HCT116 (cell line): ENCODE data around the gene ACTR8. TPM values are rescaled to one million over a fixed set of nuclear protein-coding genes. Genes with fewer than 3 reads are reported as not detected.

Source experiments
- ATAC-seq: fragments of 200-7000 bp; cut with Tn5 transposase; 2 replicates; pipeline ENCODE4 v1.9.1; 2020; ENCODE audit warnings: mild to moderate bottlenecking, moderate library complexity
- BruUV-seq: library from RNA; stranded (reverse); fragments of 400-500 nt; replicated peaks from 2 replicates; lab custom pipeline; 2021; lab: Mats Ljungman, UMichigan
- CTCF ChIA-PET: fragments of 300-600 bp; sonication (Branson Sonifier 250); formaldehyde crosslinking; loops from one replicate; lab custom pipeline; 2021; ENCODE audit warnings: antibody characterized with exemption; lab: Charles Lee
- POLR2A ChIA-PET: fragments of 300-600, 350-600 bp; sonication (Branson Sonifier 250); formaldehyde crosslinking; loops from one replicate; lab custom pipeline; 2021; ENCODE audit warnings: antibody characterized with exemption; lab: Charles Lee
- RAD21 ChIA-PET, 2 experiments: fragments of 300-600 bp; sonication (Branson Sonifier 250); formaldehyde crosslinking; loops; one replicate each; lab custom pipeline; 2023; ENCODE audit warnings: low total read pairs in 2 of 2; ENCODE audit not compliant: uncharacterized antibody in 2 of 2, unreplicated experiment in 2 of 2, low non-redundant PET in 1 of 2; lab: Charles Lee
- DNase-seq: peaks from one replicate; pipeline ENCODE4 v3.0.0-alpha.2; 2010; ENCODE audit warnings: low read depth, low spot score
- H2AFZ ChIP-seq: fragments of 200-600 bp; shearing (Covaris generic), sonication (generic); 2 replicates; pipeline ENCODE4 v1.6.1; 2017; ENCODE audit warnings: low read depth, mixed run types, mixed read lengths, antibody characterized with exemption, low read length; ENCODE audit not compliant: poor library complexity, severe bottlenecking
- H3K27ac ChIP-seq: 2 replicates; pipeline ENCODE4 v1.5.1; 2012; ENCODE audit warnings: low read depth, low read length
- H3K27me3 ChIP-seq: fragments of 200-600 bp; sonication (generic); 2 replicates; pipeline ENCODE4 v1.6.1; 2016; ENCODE audit warnings: mixed run types, low read length, mixed read lengths; ENCODE audit not compliant: insufficient read depth
- H3K36me3 ChIP-seq, 2 experiments: fragments of 200-500 bp in 1 of 2; fragments of 200-600 bp in 1 of 2; sonication (Bioruptor generic) in 1 of 2; sonication (generic) in 1 of 2; 2 replicates each; pipeline versions ENCODE4 v1.5.1 to v1.6.1; 2014 to 2016; ENCODE audit warnings: low read length in 2 of 2, inconsistent platforms in 1 of 2, mixed read lengths in 1 of 2, mixed run types in 1 of 2; ENCODE audit not compliant: insufficient read depth in 2 of 2, control insufficient read depth in 1 of 2
- H3K4me1 ChIP-seq, 2 experiments: fragments of 200-600 bp in 1 of 2; sonication (generic) in 1 of 2; 2 replicates each; pipeline versions ENCODE4 v1.5.1 to v1.6.1; 2012 to 2017; ENCODE audit warnings: low read length in 2 of 2, inconsistent platforms in 1 of 2, mild to moderate bottlenecking in 1 of 2, mixed read lengths in 1 of 2, mixed run types in 1 of 2, moderate library complexity in 1 of 2; ENCODE audit not compliant: insufficient read depth in 2 of 2, control insufficient read depth in 1 of 2
- H3K4me2 ChIP-seq: fragments of 200-600 bp; sonication (generic); 2 replicates; pipeline ENCODE4 v1.6.1; 2017; ENCODE audit warnings: mixed run types, low read length, mixed read lengths
- H3K4me3 ChIP-seq, 2 experiments: fragments of 200-600 bp in 1 of 2; sonication (generic) in 1 of 2; replicated peaks in 1 of 2; 2 replicates each; pipeline ENCODE4 v1.5.1; 2011 to 2016; ENCODE audit warnings: low read length in 2 of 2, control low read depth in 1 of 2, low read depth in 1 of 2, mild to moderate bottlenecking in 1 of 2, mixed read lengths in 1 of 2, mixed run types in 1 of 2
- H3K79me2 ChIP-seq: fragments of 200-600 bp; sonication (generic); 2 replicates; pipeline ENCODE4 v1.6.1; 2017; ENCODE audit warnings: mild to moderate bottlenecking, mixed run types, low read length, moderate library complexity, mixed read lengths; ENCODE audit not compliant: insufficient read depth
- H3K9ac ChIP-seq: fragments of 200-600 bp; sonication (generic); 2 replicates; pipeline ENCODE4 v1.6.1; 2016; ENCODE audit warnings: low read length, mixed read lengths
- H3K9me2 ChIP-seq: fragments of 200-600 bp; sonication (generic), shearing (Covaris generic); 2 replicates; pipeline ENCODE4 v1.6.1; 2017; ENCODE audit warnings: mixed run types, mild to moderate bottlenecking, moderate library complexity; ENCODE audit not compliant: insufficient read depth
- H3K9me3 ChIP-seq, 2 experiments: fragments of 200-500 bp in 1 of 2; fragments of 200-600 bp in 1 of 2; sonication (Bioruptor generic) in 1 of 2; sonication (generic) in 1 of 2; 2 replicates each; pipeline ENCODE4 v1.6.1; 2014 to 2017; ENCODE audit warnings: low read length in 2 of 2, mixed read lengths in 2 of 2, inconsistent platforms in 1 of 2, low read depth in 1 of 2, mild to moderate bottlenecking in 1 of 2, mixed run types in 1 of 2, moderate library complexity in 1 of 2; ENCODE audit not compliant: control insufficient read depth in 1 of 2, insufficient read depth in 1 of 2
- H4K20me1 ChIP-seq: fragments of 200-600 bp; sonication (generic), shearing (Covaris generic); 2 replicates; pipeline ENCODE4 v1.6.1; 2017; ENCODE audit warnings: mixed run types, mild to moderate bottlenecking, moderate library complexity; ENCODE audit not compliant: insufficient read depth
- CBX3 ChIP-seq: IDR thresholded peaks from 2 replicates; pipeline ENCODE4 v1.6.1; 2012; ENCODE audit warnings: low read depth
- EGR1 ChIP-seq: IDR thresholded peaks from 2 replicates; pipeline ENCODE4 v1.6.1; 2012; ENCODE audit warnings: low read depth
- ELF1 ChIP-seq: IDR thresholded peaks from 2 replicates; pipeline ENCODE4 v1.6.1; 2012; ENCODE audit warnings: low read depth, borderline replicate concordance
- EZH2 ChIP-seq: fragments of 200-600 bp; sonication (generic); IDR thresholded peaks from 2 replicates; pipeline ENCODE4 v1.6.1; 2017; ENCODE audit warnings: antibody characterized with exemption, mixed run types
- FOSL1 ChIP-seq: IDR thresholded peaks from 2 replicates; pipeline ENCODE4 v1.6.1; 2012; ENCODE audit warnings: low read depth
- MAX ChIP-seq: IDR thresholded peaks from 2 replicates; pipeline ENCODE4 v1.6.1; 2012
- SIN3A ChIP-seq: IDR thresholded peaks from 2 replicates; pipeline ENCODE4 v1.6.1; 2012; ENCODE audit warnings: low read depth
- SRF ChIP-seq: IDR thresholded peaks from 2 replicates; pipeline ENCODE4 v1.6.1; 2012; ENCODE audit warnings: low read depth
- TCF7L2 ChIP-seq: IDR thresholded peaks from 2 replicates; pipeline ENCODE4 v1.7.0; 2011; ENCODE audit warnings: borderline replicate concordance, inconsistent platforms; ENCODE audit not compliant: insufficient read depth, insufficient read length; ENCODE audit errors: extremely low read depth
- YY1 ChIP-seq: IDR thresholded peaks from 2 replicates; pipeline ENCODE4 v1.6.1; 2011; ENCODE audit warnings: low read length, low read depth, moderate library complexity, mild to moderate bottlenecking; ENCODE audit not compliant: insufficient replicate concordance; ENCODE audit errors: extremely low read depth
- ZFX ChIP-seq: fragments of 450-650 bp; IDR thresholded peaks from 2 replicates; pipeline ENCODE4 v1.6.1; 2017
- ZNF274 ChIP-seq: fragments of 200-500 bp; sonication (Bioruptor generic); IDR thresholded peaks from 2 replicates; pipeline ENCODE4 v1.6.1; 2014; ENCODE audit warnings: mild to moderate bottlenecking, low read depth, low read length, inconsistent platforms
- intact Hi-C: fragments of 100-400 bp; cut with micrococcal nuclease; formaldehyde crosslinking; loops from 2 replicates; pipeline ENCODE4 v1.10.0; 2022
- total RNA-seq: library from RNA; stranded (reverse); gene quantifications from one replicate; pipeline ENCODE4 v1.2.1, GENCODE V29; 2021; ENCODE audit not compliant: unreplicated experiment
- TF ChIP-seq, protein P1 (sequence below): IDR thresholded peaks from 2 replicates; pipeline ENCODE4 v1.6.1; 2012
- TF ChIP-seq, protein P2 (sequence below): IDR thresholded peaks from 2 replicates; pipeline ENCODE4 v1.6.1; 2011; ENCODE audit warnings: mild to moderate bottlenecking, low read length, moderate library complexity; ENCODE audit not compliant: insufficient replicate concordance; ENCODE audit errors: extremely low read depth

ACTR8 gene
- total RNA-seq, 1 experiment from 2014 or later: 25.5 TPM

DNA sequence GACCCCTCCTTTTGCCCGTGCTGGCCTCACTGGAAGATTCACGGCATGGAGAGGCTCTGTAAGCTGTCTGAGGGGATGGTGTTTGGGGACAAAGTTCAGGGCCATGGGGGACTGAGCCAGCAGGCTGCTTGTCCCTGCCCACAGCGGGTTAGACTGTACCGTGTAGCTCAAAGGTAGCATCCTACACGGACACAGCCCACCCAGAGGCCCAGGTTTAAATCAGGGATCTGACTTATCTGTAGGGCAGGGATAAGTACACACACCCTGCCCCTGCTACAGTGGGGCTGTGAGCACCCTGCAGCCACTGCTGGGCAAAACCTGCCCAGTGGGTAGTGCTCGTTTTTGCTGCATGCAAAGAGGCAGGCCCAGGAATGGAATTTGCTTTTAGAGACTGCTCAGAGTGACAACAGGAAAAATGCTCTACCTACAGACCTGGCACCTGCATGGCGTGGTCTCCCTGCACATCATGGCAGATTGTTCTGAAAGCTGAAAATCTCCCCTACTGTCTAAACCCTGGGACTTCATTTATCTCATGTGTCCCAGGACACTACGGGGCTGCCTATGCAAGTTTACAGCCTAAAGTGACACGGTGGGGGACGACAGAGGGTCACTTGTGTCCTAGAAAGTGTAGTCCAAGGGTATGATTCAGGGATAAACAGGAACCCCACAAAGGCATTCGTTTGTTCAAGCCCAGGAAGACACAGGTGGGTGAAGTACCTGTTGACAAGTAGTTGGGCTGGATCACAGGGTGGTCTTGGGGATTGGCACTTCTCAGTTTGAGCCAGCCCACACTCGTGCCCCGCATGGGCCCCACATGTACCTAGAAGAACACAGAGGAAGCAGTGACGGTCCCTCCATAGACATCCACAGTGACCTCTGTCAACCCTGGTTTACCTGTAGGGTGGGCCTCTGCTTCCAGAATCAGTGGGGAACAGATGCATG is 63.5 kb downstream of the ACTR8 start (continued):
- TF ChIP-seq ZNF274 (no peak), YY1 (no peak), MAX (no peak), ELF1 (no peak), ZFX (no peak), EZH2 (no peak)

DNA sequence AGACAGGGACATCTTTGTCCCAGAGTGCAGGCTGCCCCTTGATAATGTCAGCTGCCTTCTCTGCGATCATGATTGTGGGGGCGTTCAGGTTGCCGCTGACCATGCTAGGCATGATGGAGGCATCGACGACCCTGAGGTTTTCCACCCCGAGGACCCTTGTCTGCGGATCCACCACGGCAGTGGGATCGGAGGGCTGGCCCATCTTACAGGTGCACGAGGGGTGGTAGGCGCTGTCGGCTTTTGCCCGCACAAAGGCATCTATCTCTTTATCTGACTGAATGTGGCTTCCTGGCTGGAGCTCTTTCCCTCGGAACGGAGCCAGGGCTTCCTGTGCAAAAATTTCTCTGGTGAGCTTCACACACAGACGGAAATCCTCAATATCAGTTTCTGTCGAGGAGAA is 64.1 kb downstream of the ACTR8 start:
- ChIA-PET POLR2A (no interaction called here), RAD21 (no interaction called here), CTCF (no interaction called here)
- no peak overlapping the region for H3K27ac ChIP-seq
- DNase-seq (no peak), ATAC-seq (no peak)
- H3K4me2 ChIP-seq: no peak overlapping the region
- H3K27me3 ChIP-seq: no peaks in the 10 kb centered on the region
- no peaks in the 10 kb centered on the region; a peak in 1 of 4 replicates for H3K36me3 ChIP-seq
- no peaks in the 10 kb centered on the region for H3K79me2 ChIP-seq
- no peaks in the 10 kb centered on the region for H3K4me1 ChIP-seq
- no peak overlapping the region for H3K4me3 ChIP-seq
- intact Hi-C loops: no loop called here
- H2AFZ ChIP-seq: no peak overlapping the region
- no peaks in the 10 kb centered on the region for H4K20me1 ChIP-seq
- no TSS peak for BruUV-seq
- no peaks in the 10 kb centered on the region for H3K9me3 ChIP-seq
- no peaks in the 10 kb centered on the region for H3K9me2 ChIP-seq
- H3K9ac ChIP-seq: no peak overlapping the region
- no peak for TF ChIP-seq SIN3A
- no peak for TF ChIP-seq EZH2
- TF ChIP-seq FOSL1: no peak
- TF ChIP-seq CBX3: no peak
- no peak for TF ChIP-seq ZNF274
- no peak for TF ChIP-seq TCF7L2
- TF ChIP-seq, protein P1, sequence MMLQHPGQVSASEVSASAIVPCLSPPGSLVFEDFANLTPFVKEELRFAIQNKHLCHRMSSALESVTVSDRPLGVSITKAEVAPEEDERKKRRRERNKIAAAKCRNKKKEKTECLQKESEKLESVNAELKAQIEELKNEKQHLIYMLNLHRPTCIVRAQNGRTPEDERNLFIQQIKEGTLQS: no peak
- TF ChIP-seq, protein P2, sequence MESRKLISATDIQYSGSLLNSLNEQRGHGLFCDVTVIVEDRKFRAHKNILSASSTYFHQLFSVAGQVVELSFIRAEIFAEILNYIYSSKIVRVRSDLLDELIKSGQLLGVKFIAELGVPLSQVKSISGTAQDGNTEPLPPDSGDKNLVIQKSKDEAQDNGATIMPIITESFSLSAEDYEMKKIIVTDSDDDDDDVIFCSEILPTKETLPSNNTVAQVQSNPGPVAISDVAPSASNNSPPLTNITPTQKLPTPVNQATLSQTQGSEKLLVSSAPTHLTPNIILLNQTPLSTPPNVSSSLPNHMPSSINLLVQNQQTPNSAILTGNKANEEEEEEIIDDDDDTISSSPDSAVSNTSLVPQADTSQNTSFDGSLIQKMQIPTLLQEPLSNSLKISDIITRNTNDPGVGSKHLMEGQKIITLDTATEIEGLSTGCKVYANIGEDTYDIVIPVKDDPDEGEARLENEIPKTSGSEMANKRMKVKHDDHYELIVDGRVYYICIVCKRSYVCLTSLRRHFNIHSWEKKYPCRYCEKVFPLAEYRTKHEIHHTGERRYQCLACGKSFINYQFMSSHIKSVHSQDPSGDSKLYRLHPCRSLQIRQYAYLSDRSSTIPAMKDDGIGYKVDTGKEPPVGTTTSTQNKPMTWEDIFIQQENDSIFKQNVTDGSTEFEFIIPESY: no peak
- no peak for TF ChIP-seq YY1
- TF ChIP-seq SRF: no peak
- TF ChIP-seq EGR1: no peak
- TF ChIP-seq, all 23 proteins: peak for 0
